Fibroblast of the aortic adventitia (primary cell): ENCODE measurements around the gene ALLC. TPM values are rescaled to one million over a fixed set of nuclear protein-coding genes. Genes with fewer than 3 reads are reported as not detected.

ENCODE experiments used
- DNase-seq: peaks from one replicate; pipeline ENCODE4 v3.0.0-alpha.2; 2010; ENCODE audit warnings: low read depth
- H3K4me3 ChIP-seq: 2 replicates; pipeline ENCODE4 v1.5.1; 2011; ENCODE audit warnings: low read depth, mild to moderate bottlenecking, control low read depth, low read length, moderate library complexity
- CTCF ChIP-seq: IDR thresholded peaks from 2 replicates; pipeline ENCODE4 v1.5.1; 2011; ENCODE audit warnings: mild to moderate bottlenecking, low read length, control low read depth, inconsistent platforms; ENCODE audit not compliant: insufficient read depth
- total RNA-seq: library from RNA; depleted of rRNA; stranded (reverse); fragments of >200 nt; gene quantifications from 2 replicates; pipeline ENCODE4 v1.2.3, GENCODE V29; 2012; ENCODE audit warnings: low replicate concordance

ALLC gene
- total RNA-seq, 1 donor = not detected

GRCh38 chr2:3637311-3637675, 20.7 kb upstream of the ALLC start:
- no peak for TF ChIP-seq CTCF
- no peak for DNase-seq
- H3K4me3 ChIP-seq = no peak overlapping the region

- DNase-seq = no peak
- H3K4me3 ChIP-seq = no peak overlapping the region
- TF ChIP-seq CTCF = no peak
These were observed 20.1 kb upstream of the ALLC start for GRCh38 chr2:3637692-3638455.

- no peak overlapping the region for H3K4me3 ChIP-seq
- TF ChIP-seq CTCF = no peak
- no peak for DNase-seq
These were observed 19.6 kb upstream of the ALLC start for GRCh38 chr2:3638456-3638810.

GRCh38 chr2:3639015-3639630, 18.9 kb upstream of the ALLC start:
- H3K4me3 ChIP-seq = no peak overlapping the region
- no peak for DNase-seq
- no peak for TF ChIP-seq CTCF

- DNase-seq = no peak
- TF ChIP-seq CTCF = no peak
- H3K4me3 ChIP-seq = no peak overlapping the region
These were observed 18.3 kb upstream of the ALLC start for GRCh38 chr2:3639653-3640052.

GRCh38 chr2:3641181-3641580, 16.8 kb upstream of the ALLC start:
- TF ChIP-seq CTCF = no peak
- no peak overlapping the region for H3K4me3 ChIP-seq
- no peak for DNase-seq

- no peak overlapping the region for H3K4me3 ChIP-seq
- DNase-seq = no peak
- no peak for TF ChIP-seq CTCF
These were observed 16.1 kb upstream of the ALLC start for GRCh38 chr2:3641841-3642421.
